ENCODE measurements around the gene ADCY9.
"Not testable (repeated sequence)": the region's sequence is repeated elsewhere in the genome, so short reads cannot be mapped to it uniquely, and the experiment has no call there.

ADCY9 gene

DNA sequence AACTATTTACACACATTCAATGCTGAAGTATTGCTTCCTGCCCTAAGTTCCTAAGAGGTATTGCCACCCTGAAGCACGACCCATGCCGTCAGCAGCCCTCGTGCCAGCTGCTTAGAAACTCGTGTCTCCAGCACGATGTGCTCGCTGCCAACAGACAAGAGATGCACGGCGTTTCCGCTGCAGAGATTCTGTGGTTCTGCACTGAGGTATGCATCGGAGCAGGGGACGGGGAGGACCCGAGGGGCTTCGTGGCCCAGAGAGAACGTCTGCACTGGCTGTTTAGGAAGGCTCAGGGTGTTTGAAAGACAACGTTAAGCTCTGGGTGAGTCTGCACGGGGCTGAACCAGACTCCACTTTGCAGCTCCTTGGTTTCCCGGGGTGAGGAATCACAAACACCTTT lies 153.0 kb downstream of the ADCY9 start:
- TF ChIP-seq, protein P1, sequence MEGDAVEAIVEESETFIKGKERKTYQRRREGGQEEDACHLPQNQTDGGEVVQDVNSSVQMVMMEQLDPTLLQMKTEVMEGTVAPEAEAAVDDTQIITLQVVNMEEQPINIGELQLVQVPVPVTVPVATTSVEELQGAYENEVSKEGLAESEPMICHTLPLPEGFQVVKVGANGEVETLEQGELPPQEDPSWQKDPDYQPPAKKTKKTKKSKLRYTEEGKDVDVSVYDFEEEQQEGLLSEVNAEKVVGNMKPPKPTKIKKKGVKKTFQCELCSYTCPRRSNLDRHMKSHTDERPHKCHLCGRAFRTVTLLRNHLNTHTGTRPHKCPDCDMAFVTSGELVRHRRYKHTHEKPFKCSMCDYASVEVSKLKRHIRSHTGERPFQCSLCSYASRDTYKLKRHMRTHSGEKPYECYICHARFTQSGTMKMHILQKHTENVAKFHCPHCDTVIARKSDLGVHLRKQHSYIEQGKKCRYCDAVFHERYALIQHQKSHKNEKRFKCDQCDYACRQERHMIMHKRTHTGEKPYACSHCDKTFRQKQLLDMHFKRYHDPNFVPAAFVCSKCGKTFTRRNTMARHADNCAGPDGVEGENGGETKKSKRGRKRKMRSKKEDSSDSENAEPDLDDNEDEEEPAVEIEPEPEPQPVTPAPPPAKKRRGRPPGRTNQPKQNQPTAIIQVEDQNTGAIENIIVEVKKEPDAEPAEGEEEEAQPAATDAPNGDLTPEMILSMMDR (IDR thresholded peaks at IDR 0.05; ENCODE audit: low read length, missing control alignments), result no peak
- H3K4me3 ChIP-seq (replicated peaks; ENCODE audit: low read depth, low read length), result no peak overlapping the region
- no peak for DNase-seq (ENCODE audit: low read depth)

- H3K4me3 ChIP-seq (replicated peaks; ENCODE audit: low read depth, low read length), result no peak overlapping the region
- TF ChIP-seq, protein P1 (IDR thresholded peaks at IDR 0.05; ENCODE audit: low read length, missing control alignments), result no peak
- DNase-seq (ENCODE audit: low read depth), result no peak
Observed at GRCh38 chr16:3961449-3961849, 154.8 kb downstream of the ADCY9 start.

DNA sequence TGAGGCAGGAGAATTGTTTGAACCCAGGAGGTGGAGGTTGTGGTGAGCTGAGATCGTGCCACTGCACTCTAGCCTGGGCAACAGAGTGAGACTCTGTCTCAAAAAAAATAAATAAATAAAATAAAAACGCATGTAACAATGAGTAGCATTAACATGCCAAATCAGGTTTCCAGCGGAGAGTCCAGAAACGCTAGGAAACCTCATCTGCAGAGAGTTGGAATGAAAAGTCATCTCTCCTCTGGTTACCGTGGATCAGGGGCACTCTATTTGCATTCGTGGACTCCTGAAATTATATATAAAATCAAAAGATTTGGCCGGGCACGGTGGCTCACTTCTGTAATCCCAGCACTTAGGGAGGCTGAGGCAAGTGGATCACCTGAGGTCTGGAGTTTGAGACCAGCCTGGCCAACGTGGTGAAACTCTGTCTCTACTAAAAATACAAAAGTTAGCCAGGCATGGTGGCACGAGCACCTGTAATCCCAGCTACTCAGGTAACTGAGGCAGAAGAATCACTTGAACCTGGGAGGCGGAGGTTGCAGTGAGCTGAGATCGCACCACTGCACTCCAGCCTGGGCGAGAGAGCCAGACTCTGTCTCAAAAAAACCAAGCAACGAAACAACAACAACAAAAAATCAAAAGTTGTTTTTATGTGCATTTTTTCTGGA lies 156.2 kb downstream of the ADCY9 start:
- peak overlapping the region; percentile 49 for H3K4me3 ChIP-seq (replicated peaks; ENCODE audit: low read depth, low read length)

GRCh38 chr16:3959148-3959547 lies 157.1 kb downstream of the ADCY9 start:
- H3K4me3 ChIP-seq (replicated peaks; ENCODE audit: low read depth, low read length), result no peak overlapping the region
- DNase-seq (ENCODE audit: low read depth), result peak; percentile 86
- TF ChIP-seq, protein P1 (IDR thresholded peaks at IDR 0.05; ENCODE audit: low read length, missing control alignments), result no peak

More for the DNA sequence above, 156.2 kb downstream of the ADCY9 start:
- not testable (repeated sequence) for DNase-seq (ENCODE audit: low read depth)

GRCh38 chr16:3957344-3957980 lies 158.8 kb downstream of the ADCY9 start:
- TF ChIP-seq, protein P1 (IDR thresholded peaks at IDR 0.05; ENCODE audit: low read length, missing control alignments), result no peak
- DNase-seq (ENCODE audit: low read depth), result no peak
- no peak overlapping the region for H3K4me3 ChIP-seq (replicated peaks; ENCODE audit: low read depth, low read length)

DNA sequence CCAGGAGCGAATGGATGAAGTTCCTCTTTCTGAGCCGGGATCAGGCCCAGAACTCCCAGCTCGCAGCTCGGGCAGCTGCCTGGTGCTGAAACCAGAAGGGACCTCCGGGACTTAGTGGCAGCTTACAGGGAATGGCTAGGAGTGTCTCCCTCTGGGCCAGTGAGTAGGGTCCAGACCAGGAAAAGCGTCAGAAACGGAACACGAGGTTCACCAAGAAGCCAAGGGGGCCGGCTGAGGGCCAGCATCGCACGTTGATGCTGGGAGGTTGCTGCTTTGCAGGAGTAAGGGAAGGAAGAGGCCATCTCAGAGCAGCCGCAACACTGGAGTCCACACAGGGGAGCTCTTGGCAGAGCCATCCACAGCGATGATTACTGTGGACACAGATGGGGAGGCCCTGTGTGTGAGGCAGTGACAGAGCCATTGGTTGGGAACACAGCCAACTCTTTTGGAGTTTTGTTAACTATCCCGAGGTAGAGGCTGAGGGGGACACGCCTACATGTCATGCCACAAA lies 161.8 kb downstream of the ADCY9 start:
- peak; percentile 34 for DNase-seq (ENCODE audit: low read depth)
- no peak overlapping the region for H3K4me3 ChIP-seq (replicated peaks; ENCODE audit: low read depth, low read length)
- TF ChIP-seq, protein P1 (IDR thresholded peaks at IDR 0.05; ENCODE audit: low read length, missing control alignments), result no peak

GRCh38 chr16:3953728-3954410 lies 162.4 kb downstream of the ADCY9 start:
- TF ChIP-seq, protein P1 (IDR thresholded peaks at IDR 0.05; ENCODE audit: low read length, missing control alignments), result no peak
- no peak for DNase-seq (ENCODE audit: low read depth)
- H3K4me3 ChIP-seq (replicated peaks; ENCODE audit: low read depth, low read length), result no peak overlapping the region

All from fibroblast of pulmonary artery (primary cell).